ENCODE data around the gene GABBR1. TPM values are rescaled to one million over a fixed set of nuclear protein-coding genes. Genes with fewer than 3 reads are reported as not detected.

The GABBR1 gene
- polyA plus RNA-seq, 1 donor (not counting 4 experiments of a cell fraction or from before 2014, with no cell fraction given), result 18.9 TPM

DNA sequence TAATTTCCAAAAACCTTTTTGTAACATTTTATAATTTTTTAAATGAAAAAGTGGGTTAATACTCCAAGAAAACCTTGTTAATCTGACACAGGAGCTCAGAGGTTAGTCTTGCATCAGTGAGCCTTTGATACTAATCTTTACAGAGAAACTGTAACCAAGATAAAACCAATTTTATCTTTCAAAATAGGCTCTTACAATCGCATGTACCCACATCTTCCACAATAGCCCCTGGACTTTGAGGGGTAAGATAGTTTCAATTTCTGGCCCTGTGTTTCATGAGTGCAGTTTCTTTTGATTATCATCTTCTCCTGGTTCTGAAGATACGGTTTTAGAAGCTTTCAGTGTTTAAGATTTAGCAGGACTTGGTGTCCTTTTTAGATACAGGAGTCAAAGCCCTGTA is 110.8 kb downstream of the GABBR1 start:
- no peaks in the 10 kb centered on the region for H3K9me1 ChIP-seq (ENCODE audit: control insufficient read depth, extremely low read depth, insufficient read depth, low read length)
- TF ChIP-seq, protein P1, sequence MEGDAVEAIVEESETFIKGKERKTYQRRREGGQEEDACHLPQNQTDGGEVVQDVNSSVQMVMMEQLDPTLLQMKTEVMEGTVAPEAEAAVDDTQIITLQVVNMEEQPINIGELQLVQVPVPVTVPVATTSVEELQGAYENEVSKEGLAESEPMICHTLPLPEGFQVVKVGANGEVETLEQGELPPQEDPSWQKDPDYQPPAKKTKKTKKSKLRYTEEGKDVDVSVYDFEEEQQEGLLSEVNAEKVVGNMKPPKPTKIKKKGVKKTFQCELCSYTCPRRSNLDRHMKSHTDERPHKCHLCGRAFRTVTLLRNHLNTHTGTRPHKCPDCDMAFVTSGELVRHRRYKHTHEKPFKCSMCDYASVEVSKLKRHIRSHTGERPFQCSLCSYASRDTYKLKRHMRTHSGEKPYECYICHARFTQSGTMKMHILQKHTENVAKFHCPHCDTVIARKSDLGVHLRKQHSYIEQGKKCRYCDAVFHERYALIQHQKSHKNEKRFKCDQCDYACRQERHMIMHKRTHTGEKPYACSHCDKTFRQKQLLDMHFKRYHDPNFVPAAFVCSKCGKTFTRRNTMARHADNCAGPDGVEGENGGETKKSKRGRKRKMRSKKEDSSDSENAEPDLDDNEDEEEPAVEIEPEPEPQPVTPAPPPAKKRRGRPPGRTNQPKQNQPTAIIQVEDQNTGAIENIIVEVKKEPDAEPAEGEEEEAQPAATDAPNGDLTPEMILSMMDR (optimal IDR thresholded peaks at IDR 0.05 in 1 of 3, IDR thresholded peaks at IDR 0.05 in 1 of 3, conservative IDR thresholded peaks at IDR 0.05 in 1 of 3; ENCODE audit: extremely low read depth in 1 of 3, insufficient read depth in 2 of 3, low read length in 3 of 3), result no peak
- TF ChIP-seq EZH2 (IDR thresholded peaks at IDR 0.05; ENCODE audit: low read length), result no peak
- dilution Hi-C loops (cut with MboI; ENCODE audit: extremely low pct_ligation_motif_present, low sequenced_read_pairs), result no loop called here

GRCh38 chr6:29521006-29521680 is 111.8 kb downstream of the GABBR1 start:
- Histone ChIP-seq H3K4me1 (ENCODE audit: control insufficient read depth, extremely low read depth, insufficient read depth, low read length) (peaks cover 3% of the 10 kb centered on the region), H3K27ac (ENCODE audit: control insufficient read depth, insufficient read depth, low read length) (no peak overlapping the region), H4K20me1 (ENCODE audit: control insufficient read depth, extremely low read depth, insufficient read depth, low read length) (no peaks in the 10 kb centered on the region), H3K79me2 (ENCODE audit: control insufficient read depth, insufficient read depth, low read length) (no peaks in the 10 kb centered on the region), H3K27me3 (ENCODE audit: control insufficient read depth, extremely low read depth, insufficient read depth, low read length) (peaks cover 3% of the 10 kb centered on the region), H3K4me2 (ENCODE audit: control insufficient read depth, extremely low read depth, insufficient read depth, low read depth, low read length) (no peak overlapping the region), H3K36me3 (ENCODE audit: control insufficient read depth in 2 of 2, extremely low read depth in 1 of 2, insufficient read depth in 2 of 2, low read length in 2 of 2) (no peaks in the 10 kb centered on the region), H3K9me3 (ENCODE audit: control insufficient read depth, low read depth, low read length) (no peaks in the 10 kb centered on the region), H2AFZ (ENCODE audit: control insufficient read depth, low read length) (no peak overlapping the region), H3K9ac (ENCODE audit: control insufficient read depth, extremely low read depth, insufficient read depth, low read length) (no peak overlapping the region), H3K9me1 (ENCODE audit: control insufficient read depth, extremely low read depth, insufficient read depth, low read length) (no peaks in the 10 kb centered on the region), H3K4me3 (ENCODE audit: control insufficient read depth in 2 of 3, extremely low read depth in 1 of 3, insufficient read depth in 2 of 3, low read depth in 1 of 3, low read length in 3 of 3) (no peak overlapping the region)
- DNase-seq (ENCODE audit: low read depth, low spot score) (no peak), FAIRE-seq (no peak)
- dilution Hi-C loops (cut with MboI; ENCODE audit: extremely low pct_ligation_motif_present, low sequenced_read_pairs), result no loop called here
- TF ChIP-seq, protein P1 (optimal IDR thresholded peaks at IDR 0.05 in 1 of 3, IDR thresholded peaks at IDR 0.05 in 1 of 3, conservative IDR thresholded peaks at IDR 0.05 in 1 of 3; ENCODE audit: extremely low read depth in 1 of 3, insufficient read depth in 2 of 3, low read length in 3 of 3), result no peak
- TF ChIP-seq EZH2 (IDR thresholded peaks at IDR 0.05; ENCODE audit: low read length), result no peak

More for the DNA sequence above, 110.8 kb downstream of the GABBR1 start:
- Histone ChIP-seq H3K4me1 (ENCODE audit: control insufficient read depth, extremely low read depth, insufficient read depth, low read length) (no peaks in the 10 kb centered on the region), H3K79me2 (ENCODE audit: control insufficient read depth, insufficient read depth, low read length) (no peaks in the 10 kb centered on the region), H3K9me3 (ENCODE audit: control insufficient read depth, low read depth, low read length) (no peaks in the 10 kb centered on the region), H2AFZ (ENCODE audit: control insufficient read depth, low read length) (no peak overlapping the region), H4K20me1 (ENCODE audit: control insufficient read depth, extremely low read depth, insufficient read depth, low read length) (no peaks in the 10 kb centered on the region), H3K4me2 (ENCODE audit: control insufficient read depth, extremely low read depth, insufficient read depth, low read depth, low read length) (no peak overlapping the region), H3K27ac (ENCODE audit: control insufficient read depth, insufficient read depth, low read length) (no peak overlapping the region), H3K9ac (ENCODE audit: control insufficient read depth, extremely low read depth, insufficient read depth, low read length) (no peak overlapping the region), H3K36me3 (ENCODE audit: control insufficient read depth in 2 of 2, extremely low read depth in 1 of 2, insufficient read depth in 2 of 2, low read length in 2 of 2) (no peaks in the 10 kb centered on the region), H3K4me3 (ENCODE audit: control insufficient read depth in 2 of 3, extremely low read depth in 1 of 3, insufficient read depth in 2 of 3, low read depth in 1 of 3, low read length in 3 of 3) (no peak overlapping the region), H3K27me3 (ENCODE audit: control insufficient read depth, extremely low read depth, insufficient read depth, low read length) (peaks cover 3% of the 10 kb centered on the region)
- no peak for DNase-seq (ENCODE audit: low read depth, low spot score)
- FAIRE-seq, result no peak

Data from keratinocyte (primary cell).